SK-N-MC (cell line): ENCODE measurements around the gene LGALS1.

Experiments
- DNase-seq: peaks from one replicate; pipeline ENCODE4 v3.0.0-alpha.2; 2011; ENCODE audit warnings: low read depth, low spot score
- H3K27ac ChIP-seq: fragments of 200-600 bp; sonication (generic); 2 replicates; pipeline ENCODE4 v1.5.1; 2016; ENCODE audit warnings: mixed run types
- H3K36me3 ChIP-seq: fragments of 200-600 bp; sonication (generic); 2 replicates; pipeline ENCODE4 v1.6.1; 2017; ENCODE audit warnings: antibody characterized with exemption, low read length, mixed read lengths; ENCODE audit not compliant: insufficient read depth
- H3K4me3 ChIP-seq: fragments of 200-600 bp; sonication (generic); 2 replicates; pipeline ENCODE4 v1.5.1; 2016
- H3K9ac ChIP-seq: fragments of 200-600 bp; sonication (generic); 2 replicates; pipeline ENCODE4 v1.8.0; 2017; ENCODE audit warnings: mixed run types, mixed read lengths; ENCODE audit not compliant: insufficient read length
- H3K9me3 ChIP-seq: fragments of 200-600 bp; sonication (generic); 2 replicates; pipeline ENCODE4 v1.6.1; 2017; ENCODE audit warnings: low read depth, mild to moderate bottlenecking, antibody characterized with exemption, low read length, moderate library complexity, mixed read lengths
- EZH2 ChIP-seq: fragments of 200-600 bp; sonication (generic); IDR thresholded peaks from one replicate; pipeline ENCODE4 v1.6.1; 2017; ENCODE audit warnings: antibody characterized with exemption
- FOXP2 ChIP-seq: optimal IDR thresholded peaks from 2 replicates; pipeline ENCODE3; 2011; ENCODE audit warnings: mild to moderate bottlenecking, moderate library complexity; ENCODE audit not compliant: insufficient read depth; ENCODE audit errors: extremely low read length, control extremely low read depth
- POLR2AphosphoS5 ChIP-seq: IDR thresholded peaks from 2 replicates; pipeline ENCODE4 v1.6.1; 2012; ENCODE audit warnings: mild to moderate bottlenecking, low read depth, low read length, borderline replicate concordance

The LGALS1 gene

GRCh38 chr22:37631448-37632173 is 43.8 kb upstream of the LGALS1 start:
- TF ChIP-seq EZH2 (no peak), FOXP2 (no peak), POLR2AphosphoS5 (no peak)
- DNase-seq: no peak
- Histone ChIP-seq H3K4me3 (no peak overlapping the region), H3K9me3 (no peaks in the 10 kb centered on the region), H3K27ac (no peak overlapping the region), H3K9ac (no peak overlapping the region), H3K36me3 (no peaks in the 10 kb centered on the region)

GRCh38 chr22:37632174-37633088 is 43.0 kb upstream of the LGALS1 start:
- Histone ChIP-seq H3K27ac (no peak overlapping the region), H3K9me3 (no peaks in the 10 kb centered on the region), H3K36me3 (no peaks in the 10 kb centered on the region), H3K9ac (no peak overlapping the region), H3K4me3 (no peak overlapping the region)
- TF ChIP-seq FOXP2: no peak
- TF ChIP-seq POLR2AphosphoS5: no peak
- no peak for TF ChIP-seq EZH2
- DNase-seq: no peak

- H3K4me3 ChIP-seq: no peak overlapping the region
Observed at GRCh38 chr22:37633089-37633624, 42.3 kb upstream of the LGALS1 start.

GRCh38 chr22:37633625-37634416 is 41.6 kb upstream of the LGALS1 start:
- peak overlapping the region; percentile 2 for H3K9ac ChIP-seq
- no peaks in the 10 kb centered on the region for H3K36me3 ChIP-seq
- H3K4me3 ChIP-seq: peak overlapping the region; percentile 1; the same call in 1 of the 2 replicates
- H3K9me3 ChIP-seq: no peaks in the 10 kb centered on the region
- H3K27ac ChIP-seq: peak overlapping the region; percentile 2; the same call in 1 of the 2 replicates
- DNase-seq: no peak
- TF ChIP-seq EZH2: no peak
- peak; percentile 55 for TF ChIP-seq POLR2AphosphoS5
- no peak for TF ChIP-seq FOXP2

More at GRCh38 chr22:37633089-37633624, 42.3 kb upstream of the LGALS1 start:
- no peaks in the 10 kb centered on the region for H3K9me3 ChIP-seq
- no peaks in the 10 kb centered on the region for H3K36me3 ChIP-seq
- DNase-seq: no peak
- no peak overlapping the region for H3K9ac ChIP-seq
- no peak overlapping the region for H3K27ac ChIP-seq
- TF ChIP-seq EZH2: no peak
- TF ChIP-seq FOXP2: no peak
- no peak for TF ChIP-seq POLR2AphosphoS5

- no peaks in the 10 kb centered on the region for H3K9me3 ChIP-seq
- peak overlapping the region; percentile 2; the same call in 1 of the 2 replicates for H3K27ac ChIP-seq
- TF ChIP-seq POLR2AphosphoS5 (no peak), FOXP2 (no peak), EZH2 (no peak)
- no peak overlapping the region for H3K9ac ChIP-seq
- no peaks in the 10 kb centered on the region for H3K36me3 ChIP-seq
- DNase-seq: no peak
- H3K4me3 ChIP-seq: peak overlapping the region; percentile 1; the same call in 1 of the 2 replicates
Observed at GRCh38 chr22:37634417-37634924, 41.0 kb upstream of the LGALS1 start.

- Histone ChIP-seq H3K4me3 (no peak overlapping the region), H3K9ac (no peak overlapping the region), H3K27ac (no peak overlapping the region), H3K9me3 (no peaks in the 10 kb centered on the region), H3K36me3 (no peaks in the 10 kb centered on the region)
- TF ChIP-seq FOXP2: no peak
- TF ChIP-seq POLR2AphosphoS5: no peak
- no peak for TF ChIP-seq EZH2
- no peak for DNase-seq
Observed at GRCh38 chr22:37635157-37635556, 40.3 kb upstream of the LGALS1 start.

GRCh38 chr22:37636186-37636948 is 39.1 kb upstream of the LGALS1 start:
- TF ChIP-seq POLR2AphosphoS5 (no peak), EZH2 (no peak), FOXP2 (no peak)
- Histone ChIP-seq H3K27ac (no peak overlapping the region), H3K9ac (no peak overlapping the region), H3K36me3 (no peaks in the 10 kb centered on the region), H3K9me3 (no peaks in the 10 kb centered on the region), H3K4me3 (no peak overlapping the region)
- DNase-seq: no peak
